Vagina (tissue), 2 donors: Measurements from ENCODE around the gene ELOA2. TPM values are rescaled to one million over a fixed set of nuclear protein-coding genes. Genes with fewer than 3 reads are reported as not detected.

Source experiments
- DNase-seq, 2 donors: peaks; one replicate each; pipeline ENCODE4 v3.0.0-alpha.2; 2017; ENCODE audit errors: extremely low spot score in 2 of 2
- H3K27ac ChIP-seq: fragments of 200-600 bp; sonication (generic); one replicate; pipeline ENCODE4 v1.5.1; 2019
- H3K27me3 ChIP-seq: fragments of 200-600 bp; sonication (generic); one replicate; pipeline ENCODE4 v1.5.1; 2019
- H3K36me3 ChIP-seq, 2 donors: fragments of 200-600 bp; sonication (generic); one replicate each; pipeline ENCODE4 v1.5.1; 2017 to 2019
- H3K4me1 ChIP-seq: fragments of 200-600 bp; sonication (generic); one replicate; pipeline ENCODE4 v1.5.1; 2019
- H3K4me3 ChIP-seq, 2 donors: fragments of 200-600 bp; sonication (generic); 1 replicate in 1 of 2; 2 replicates in 1 of 2; pipeline ENCODE4 v1.5.1; 2016 to 2019
- H3K9me3 ChIP-seq: fragments of 200-600 bp; sonication (generic); one replicate; pipeline ENCODE4 v1.5.1; 2019
- CTCF ChIP-seq, 3 experiments: fragments of 450-650 bp in 2 of 3; fragments of 200-600 bp in 1 of 3; sonication (generic) in 1 of 3; IDR thresholded peaks; one replicate each; pipeline ENCODE4 v1.5.1; 2017 to 2019; ENCODE audit warnings: antibody characterized with exemption in 3 of 3, mild to moderate bottlenecking in 2 of 3, moderate library complexity in 2 of 3
- POLR2A ChIP-seq, 2 donors: fragments of 450-650 bp; IDR thresholded peaks; one replicate each; pipeline ENCODE4 v1.6.1; 2017; ENCODE audit warnings: antibody characterized with exemption in 2 of 2, mild to moderate bottlenecking in 2 of 2, moderate library complexity in 2 of 2
- POLR2AphosphoS5 ChIP-seq, 2 donors: sonication (generic); formaldehyde crosslinking; IDR thresholded peaks; one replicate each; pipeline ENCODE4 v1.9.0; 2017; ENCODE audit warnings: antibody characterized with exemption in 2 of 2, mild to moderate bottlenecking in 2 of 2, low read depth in 1 of 2; ENCODE audit not compliant: insufficient read depth in 1 of 2
- intact Hi-C: fragments of 100-400 bp; cut with DNase I; formaldehyde crosslinking; loops from one replicate; pipeline ENCODE4 v1.15.1; 2023
- total RNA-seq: library from RNA; depleted of rRNA; stranded (reverse); fragments of >200 nt; gene quantifications from one replicate; pipeline ENCODE4 v1.2.3, GENCODE V29; 2016

The ELOA2 gene
- total RNA-seq: not detected

GRCh38 chr18:47035156-47035671 lies at the start of gene ELOA2:
TSS of gene ELOA2 (minus strand) at chr18:47035621. CDS start at chr18:47035264, 357 bp downstream.
- Histone ChIP-seq H3K9me3 (no peaks in the 10 kb centered on the region), H3K4me3 (no peak within 1 kb of the TSS), H3K36me3 (no peaks in the 10 kb centered on the region), H3K27me3 (no peaks in the 10 kb centered on the region), H3K4me1 (no peaks in the 10 kb centered on the region), H3K27ac (no peak within 1 kb of the TSS)
- TF ChIP-seq POLR2AphosphoS5 (IDR thresholded peaks at IDR 0.05; ENCODE audit: insufficient read depth in 1 of 2, low read depth in 1 of 2) (no peak), CTCF (IDR thresholded peaks at IDR 0.05) (no peak), POLR2A (IDR thresholded peaks at IDR 0.05) (no peak)
- DNase-seq: no peak
- intact Hi-C loops: no loop called here

GRCh38 chr18:47081578-47081977 lies 46.2 kb upstream of the ELOA2 start:
- intact Hi-C loops: no loop called here
- no peak for TF ChIP-seq CTCF (IDR thresholded peaks at IDR 0.05)
- no peak for TF ChIP-seq POLR2AphosphoS5 (IDR thresholded peaks at IDR 0.05; ENCODE audit: insufficient read depth in 1 of 2, low read depth in 1 of 2)
- TF ChIP-seq POLR2A (IDR thresholded peaks at IDR 0.05): no peak

DNA sequence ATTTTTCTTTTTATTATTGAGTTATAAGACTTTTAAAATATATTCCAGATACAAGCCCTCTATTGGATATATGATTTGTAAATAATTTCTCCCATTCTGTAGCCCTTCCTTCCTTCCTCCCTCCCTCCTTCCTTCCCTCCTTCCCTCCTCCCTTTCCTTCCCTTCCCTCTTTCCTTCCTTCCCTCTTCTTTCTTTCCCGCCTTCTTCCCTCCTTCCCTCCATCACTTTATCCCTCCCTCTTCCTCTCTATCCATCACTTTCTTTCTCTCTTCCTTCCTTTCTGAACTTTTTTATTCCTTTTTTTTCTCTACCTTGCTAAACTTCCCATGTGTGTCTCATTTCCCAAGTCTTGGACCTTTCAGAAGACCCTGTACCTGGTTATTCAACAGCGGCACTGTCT lies 45.5 kb upstream of the ELOA2 start:
- H3K9me3 ChIP-seq: no peaks in the 10 kb centered on the region
- TF ChIP-seq POLR2AphosphoS5 (IDR thresholded peaks at IDR 0.05; ENCODE audit: insufficient read depth in 1 of 2, low read depth in 1 of 2) (no peak), CTCF (IDR thresholded peaks at IDR 0.05) (no peak), POLR2A (IDR thresholded peaks at IDR 0.05) (no peak)
- no peak overlapping the region for H3K27ac ChIP-seq
- H3K27me3 ChIP-seq: no peaks in the 10 kb centered on the region
- no peaks in the 10 kb centered on the region for H3K36me3 ChIP-seq
- no peak for DNase-seq
- H3K4me3 ChIP-seq: no peak overlapping the region
- intact Hi-C loops: no loop called here
- H3K4me1 ChIP-seq: no peaks in the 10 kb centered on the region

More at GRCh38 chr18:47081578-47081977, 46.2 kb upstream of the ELOA2 start:
- Histone ChIP-seq H3K27me3 (no peaks in the 10 kb centered on the region), H3K4me1 (no peaks in the 10 kb centered on the region), H3K36me3 (no peaks in the 10 kb centered on the region), H3K4me3 (no peak overlapping the region), H3K27ac (no peak overlapping the region), H3K9me3 (no peaks in the 10 kb centered on the region)
- no peak for DNase-seq

DNA sequence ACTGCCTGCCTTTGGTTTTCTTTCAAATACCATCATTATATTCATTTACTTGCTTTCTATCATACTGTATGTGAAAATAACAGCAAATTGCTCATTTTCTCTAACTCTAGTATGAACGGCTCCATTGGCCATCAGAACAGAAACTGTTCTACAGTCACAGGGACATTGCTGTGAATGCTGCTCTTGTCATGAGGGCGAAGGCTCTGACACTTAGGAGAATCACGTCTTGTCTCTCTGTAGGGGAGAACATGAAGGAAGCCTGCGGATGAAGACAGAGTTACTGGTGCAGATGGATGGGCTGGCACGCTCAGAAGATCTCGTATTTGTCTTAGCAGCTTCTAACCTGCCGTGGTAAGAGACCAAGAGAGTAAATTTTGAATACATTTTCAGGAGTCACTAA lies 41.7 kb upstream of the ELOA2 start:
- intact Hi-C loops: no loop called here
- H3K36me3 ChIP-seq: no peaks in the 10 kb centered on the region
- H3K27ac ChIP-seq: no peak overlapping the region
- TF ChIP-seq POLR2AphosphoS5 (IDR thresholded peaks at IDR 0.05; ENCODE audit: insufficient read depth in 1 of 2, low read depth in 1 of 2): no peak
- no peak for TF ChIP-seq CTCF (IDR thresholded peaks at IDR 0.05)
- no peak for TF ChIP-seq POLR2A (IDR thresholded peaks at IDR 0.05)
- no peak overlapping the region for H3K4me3 ChIP-seq
- no peaks in the 10 kb centered on the region for H3K9me3 ChIP-seq
- no peaks in the 10 kb centered on the region for H3K4me1 ChIP-seq
- no peak for DNase-seq
- H3K27me3 ChIP-seq: no peaks in the 10 kb centered on the region

- Histone ChIP-seq H3K4me1 (no peaks in the 10 kb centered on the region), H3K27me3 (no peaks in the 10 kb centered on the region), H3K36me3 (no peaks in the 10 kb centered on the region), H3K27ac (no peak overlapping the region), H3K4me3 (no peak overlapping the region), H3K9me3 (no peaks in the 10 kb centered on the region)
- no peak for DNase-seq
- no peak for TF ChIP-seq POLR2A (IDR thresholded peaks at IDR 0.05)
- TF ChIP-seq POLR2AphosphoS5 (IDR thresholded peaks at IDR 0.05; ENCODE audit: insufficient read depth in 1 of 2, low read depth in 1 of 2): no peak
- no peak for TF ChIP-seq CTCF (IDR thresholded peaks at IDR 0.05)
- intact Hi-C loops: no loop called here
These were observed 39.9 kb upstream of the ELOA2 start for GRCh38 chr18:47075098-47075883.
